Fibroblast of skin of abdomen (primary cell): Measurements from ENCODE around the gene CNOT6.

Experiments
- DNase-seq: peaks from one replicate; pipeline ENCODE4 v3.0.0-alpha.2; 2013

Gene CNOT6

GRCh38 chr5:180602481-180603075, 108.4 kb downstream of the CNOT6 start:
- DNase-seq: no peak

DNA sequence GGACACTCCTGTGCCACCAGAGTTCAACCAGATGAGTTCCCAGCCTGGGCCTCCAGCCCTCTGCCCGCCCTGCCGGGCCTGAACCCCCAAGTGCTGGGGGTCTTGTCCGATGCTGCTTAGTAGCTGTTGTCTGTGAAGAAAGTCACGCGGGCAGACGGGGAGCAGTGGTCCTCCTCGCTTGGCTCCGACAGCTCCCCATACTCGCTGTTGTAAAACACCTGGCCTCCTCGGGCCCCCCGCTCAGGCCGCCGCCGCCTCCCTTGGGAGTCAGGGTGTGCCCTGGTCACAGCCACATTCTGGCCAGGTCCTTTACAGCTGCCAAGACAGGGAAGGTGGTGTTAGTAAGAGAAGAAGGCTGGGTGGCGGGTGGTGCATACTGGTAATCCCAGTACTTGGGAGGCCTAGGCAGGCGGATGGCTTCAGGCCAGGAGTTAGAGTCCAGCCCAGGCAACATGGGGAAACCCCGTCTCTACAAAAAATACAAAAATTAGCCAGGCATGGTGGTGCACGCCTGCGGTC, 109.0 kb downstream of the CNOT6 start:
- DNase-seq: no peak

DNA sequence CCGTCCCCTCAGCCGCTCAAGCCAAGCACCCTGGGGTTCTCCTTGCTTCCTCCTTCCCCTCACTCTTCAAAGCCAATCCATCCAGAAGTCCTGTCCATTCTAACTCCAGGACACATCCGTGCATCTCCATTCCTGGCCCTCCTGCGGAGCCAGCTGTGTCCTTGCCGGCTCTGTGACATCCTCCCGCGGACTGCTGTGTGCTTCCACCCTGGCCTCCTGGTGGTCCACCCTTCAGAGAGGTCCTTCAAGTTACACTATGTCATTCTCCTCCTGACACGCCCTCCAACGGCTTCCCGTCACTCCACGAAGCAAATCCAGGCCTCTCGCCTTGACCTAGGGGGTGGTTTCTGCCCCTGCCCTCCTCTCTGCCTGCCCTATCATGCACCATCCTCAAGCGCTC, 110.1 kb downstream of the CNOT6 start:
- DNase-seq: no peak

DNA sequence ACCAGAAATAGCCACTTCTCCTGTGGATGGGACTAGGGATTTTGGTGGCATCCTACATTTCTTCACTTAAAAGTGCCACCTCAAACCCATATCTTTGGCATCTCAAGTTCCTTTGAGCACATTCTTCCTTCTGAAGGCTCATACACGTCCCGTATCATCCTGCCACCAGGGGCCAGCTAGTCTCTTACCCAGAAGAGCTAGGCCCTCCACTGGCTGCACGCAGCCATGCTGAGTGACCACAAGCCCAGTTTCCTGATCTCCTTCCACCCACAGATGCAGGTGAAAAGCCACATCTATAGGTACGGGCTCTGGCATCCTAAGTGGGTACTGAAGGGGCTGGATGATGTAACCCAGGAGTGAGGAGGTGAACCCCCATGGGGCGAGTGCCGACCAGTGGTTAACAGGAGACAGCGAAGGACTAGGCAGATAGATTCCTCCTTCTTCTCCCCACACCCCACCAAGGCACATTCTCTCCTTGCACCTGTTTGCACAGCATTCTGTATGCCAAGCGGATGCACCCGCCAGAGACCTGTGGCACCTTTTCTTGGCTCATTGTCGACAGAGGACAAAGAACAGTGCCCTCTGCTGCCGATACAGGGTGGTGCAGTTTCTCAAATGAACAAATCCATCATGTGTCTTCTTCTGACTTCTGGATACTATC, 111.5 kb downstream of the CNOT6 start:
- peak; percentile 24 for DNase-seq

DNA sequence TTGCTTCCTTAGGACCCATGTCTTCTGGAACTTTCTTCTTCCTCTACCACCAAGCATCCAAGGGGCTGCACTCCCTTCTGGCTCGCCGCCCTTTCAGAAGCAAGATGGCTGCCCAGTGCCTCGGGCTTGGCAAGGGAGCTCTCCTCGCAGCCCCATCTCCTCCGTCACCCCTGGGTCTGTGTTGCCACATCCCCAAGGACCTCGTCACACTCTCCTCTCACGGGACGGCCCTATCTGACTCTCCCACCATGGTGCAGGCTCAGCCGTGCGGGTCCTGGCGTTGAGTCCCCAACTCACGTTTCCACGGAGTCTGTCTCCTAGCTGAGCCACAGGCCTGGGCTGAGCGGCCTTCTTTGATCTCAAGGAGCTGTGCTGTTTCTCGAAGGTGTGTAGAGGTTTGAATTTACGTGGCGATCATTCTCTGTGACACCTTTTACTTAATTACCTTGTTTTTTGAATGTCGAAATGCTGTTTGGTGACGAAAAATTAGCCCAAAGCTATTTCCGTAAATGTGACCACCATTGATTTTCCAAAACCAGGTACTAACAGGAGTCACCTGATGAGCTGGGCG, 112.1 kb downstream of the CNOT6 start:
- DNase-seq: no peak

DNA sequence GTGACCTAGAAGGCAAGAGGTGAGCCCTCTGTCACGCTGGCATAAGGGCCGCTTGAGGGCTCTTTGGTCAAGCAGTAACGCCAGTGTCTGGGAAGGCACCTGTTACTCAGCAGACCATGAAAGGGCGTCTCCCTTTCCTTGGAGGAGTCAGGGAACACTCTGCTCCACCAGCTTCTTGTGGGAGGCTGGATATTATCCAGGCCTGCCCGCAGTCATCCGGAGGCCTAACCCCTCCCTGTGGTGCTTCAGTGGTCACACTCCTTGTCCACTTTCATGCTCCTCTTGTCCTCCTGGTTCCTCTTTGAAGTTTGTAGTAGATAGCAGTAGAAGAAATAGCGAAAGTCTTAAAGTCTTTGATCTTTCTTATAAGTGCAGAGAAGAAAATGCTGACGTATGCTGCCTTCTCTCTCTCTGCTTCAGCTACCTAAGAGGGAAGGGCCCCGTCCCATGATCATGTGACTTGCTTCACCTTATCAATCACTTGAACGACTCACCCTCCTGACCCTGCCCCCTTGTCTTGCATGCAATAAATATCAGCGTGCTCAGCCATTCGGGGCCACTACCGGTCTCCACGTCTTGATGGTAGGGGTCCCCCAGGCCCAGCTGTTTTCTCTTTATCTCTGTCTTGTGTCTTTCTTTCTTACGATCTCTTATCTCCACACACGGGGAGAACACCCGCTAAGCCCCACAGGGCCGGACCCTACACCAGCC, 113.8 kb downstream of the CNOT6 start:
- no peak for DNase-seq

DNA sequence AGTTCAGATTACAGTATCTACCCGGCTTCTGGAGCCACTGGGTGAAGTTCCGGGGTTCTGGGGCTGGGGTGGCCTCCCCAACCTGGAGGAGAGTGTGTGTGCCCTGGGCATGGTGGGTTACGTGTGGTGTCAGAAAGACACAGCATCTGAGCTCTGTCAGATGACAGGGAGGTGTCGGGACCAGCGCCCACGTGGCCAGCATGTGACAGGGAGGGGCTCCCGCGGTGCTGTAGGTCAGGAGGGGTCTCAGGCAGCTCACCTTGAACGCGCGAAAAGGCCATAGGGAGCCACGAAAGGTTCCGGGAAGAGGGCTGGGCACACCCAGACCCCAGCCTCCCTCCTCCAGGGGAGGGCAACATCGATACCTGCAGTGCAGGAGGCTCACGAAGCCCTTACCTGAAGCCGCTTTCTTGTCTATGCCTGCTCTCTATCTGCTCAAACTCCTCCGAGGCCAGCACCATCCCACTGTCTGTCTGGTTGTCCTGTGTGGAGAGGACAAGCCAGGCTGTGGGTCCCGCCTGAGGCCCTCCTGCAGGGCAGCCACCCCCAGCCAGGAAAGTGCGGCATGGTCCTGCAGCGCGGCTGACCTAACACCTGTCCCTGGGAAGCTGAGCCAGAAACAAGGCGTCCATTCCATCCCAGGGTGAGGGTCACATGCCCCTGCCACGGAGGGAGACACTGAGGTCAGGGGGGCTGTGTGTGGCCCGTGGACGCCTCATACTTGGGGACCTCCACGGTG, 114.6 kb downstream of the CNOT6 start:
- no peak for DNase-seq

- no peak for DNase-seq
Observed at GRCh38 chr5:180609386-180609785, 115.2 kb downstream of the CNOT6 start.

- no peak for DNase-seq
Observed at GRCh38 chr5:180609817-180610550, 115.8 kb downstream of the CNOT6 start.

GRCh38 chr5:180611140-180611850, 117.1 kb downstream of the CNOT6 start:
- DNase-seq: no peak

GRCh38 chr5:180612683-180613082, 118.5 kb downstream of the CNOT6 start:
- no peak for DNase-seq

- no peak for DNase-seq
Observed at GRCh38 chr5:180613188-180613813, 119.1 kb downstream of the CNOT6 start.

DNA sequence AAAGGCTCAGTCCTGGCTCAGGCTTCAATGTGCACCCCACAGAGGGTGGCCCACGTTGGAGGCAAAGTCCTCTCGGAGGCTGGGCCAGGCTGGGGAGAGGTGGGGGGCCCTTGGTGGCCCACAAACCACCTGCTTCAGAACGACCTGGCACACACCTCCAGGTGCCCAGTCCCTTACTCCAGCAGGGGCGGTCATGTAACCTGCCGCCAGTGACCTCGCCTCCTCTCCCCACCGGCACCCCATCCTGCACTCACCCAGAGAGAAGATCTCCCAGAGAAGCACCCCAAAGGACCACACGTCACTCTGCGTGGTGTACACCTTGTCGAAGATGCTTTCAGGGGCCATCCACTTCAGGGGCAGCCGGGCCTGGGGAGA, 119.6 kb downstream of the CNOT6 start:
- no peak for DNase-seq

DNA sequence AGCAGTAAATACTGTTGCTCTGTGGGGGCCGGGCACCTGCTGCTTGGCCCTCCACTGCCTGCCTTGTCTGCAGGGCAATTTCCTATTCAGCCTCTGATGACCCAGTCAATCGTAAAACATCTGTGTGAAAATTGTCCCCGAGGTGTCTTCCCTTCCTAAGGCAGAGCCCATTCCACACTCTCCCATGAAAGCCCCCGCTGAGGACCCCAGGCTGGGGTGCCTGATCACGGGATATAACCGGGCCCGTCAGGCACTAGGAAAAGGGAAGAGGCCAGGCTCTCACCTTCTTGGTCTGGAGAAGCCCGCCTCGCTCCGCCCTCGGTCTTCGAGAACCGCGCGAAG, 124.3 kb downstream of the CNOT6 start:
- no peak for DNase-seq

DNA sequence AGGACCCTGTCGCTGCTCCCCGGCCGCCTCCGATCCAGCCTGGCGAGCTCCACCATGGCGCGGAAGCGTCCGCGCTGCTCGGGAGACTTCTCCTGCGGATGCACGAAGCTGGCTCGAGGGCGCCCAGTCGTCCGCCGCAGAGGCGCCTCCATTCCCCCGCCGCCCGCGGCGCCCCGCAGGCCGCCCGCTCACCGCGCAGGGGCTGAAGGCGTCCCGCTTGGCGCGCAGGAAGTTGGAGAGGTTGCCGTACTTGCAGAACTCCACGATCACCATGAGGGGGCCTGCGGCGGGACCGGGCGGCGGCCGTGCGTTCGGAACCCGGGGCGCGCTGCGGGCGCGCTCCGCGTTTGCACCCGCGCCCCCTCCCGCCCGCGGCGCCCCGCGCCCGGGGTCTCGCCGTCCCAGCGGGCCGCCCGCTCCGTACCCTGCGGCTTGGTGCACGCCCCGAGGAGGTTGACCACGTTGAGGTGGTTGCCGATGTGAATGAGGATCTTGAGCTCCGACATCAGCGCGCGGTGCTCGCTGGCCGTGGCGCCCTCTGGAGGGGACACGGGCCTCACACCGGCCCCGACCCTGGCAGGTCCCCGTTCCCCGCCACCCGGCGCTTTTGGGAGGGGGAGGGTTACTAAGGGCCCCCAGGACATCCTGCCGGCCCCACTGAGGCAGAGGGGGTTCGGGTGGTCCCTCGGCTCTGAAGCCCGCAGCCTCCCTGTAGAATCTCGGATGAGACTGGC, 124.8 kb downstream of the CNOT6 start:
- DNase-seq: peak; percentile 55

DNA sequence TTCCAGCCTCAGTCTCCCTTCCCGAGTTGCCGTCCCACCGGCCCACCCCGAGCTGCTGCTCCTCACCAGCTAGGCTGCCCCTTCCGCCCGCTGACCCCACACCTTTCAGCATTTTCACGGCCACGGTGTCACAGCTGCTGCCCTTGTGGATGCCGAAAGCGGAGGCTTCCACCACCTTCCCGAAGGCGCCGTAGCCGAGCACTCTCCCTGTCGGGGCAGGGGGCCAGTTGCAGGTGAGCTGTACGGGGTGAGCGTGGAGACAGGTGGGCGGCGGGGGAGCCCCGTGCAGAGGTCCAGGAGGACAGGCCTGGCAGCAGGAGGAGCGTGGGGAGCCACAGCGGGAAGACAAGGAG, 125.4 kb downstream of the CNOT6 start:
- DNase-seq: no peak

- no peak for DNase-seq
Observed at GRCh38 chr5:180620014-180620413, 125.8 kb downstream of the CNOT6 start.

DNA sequence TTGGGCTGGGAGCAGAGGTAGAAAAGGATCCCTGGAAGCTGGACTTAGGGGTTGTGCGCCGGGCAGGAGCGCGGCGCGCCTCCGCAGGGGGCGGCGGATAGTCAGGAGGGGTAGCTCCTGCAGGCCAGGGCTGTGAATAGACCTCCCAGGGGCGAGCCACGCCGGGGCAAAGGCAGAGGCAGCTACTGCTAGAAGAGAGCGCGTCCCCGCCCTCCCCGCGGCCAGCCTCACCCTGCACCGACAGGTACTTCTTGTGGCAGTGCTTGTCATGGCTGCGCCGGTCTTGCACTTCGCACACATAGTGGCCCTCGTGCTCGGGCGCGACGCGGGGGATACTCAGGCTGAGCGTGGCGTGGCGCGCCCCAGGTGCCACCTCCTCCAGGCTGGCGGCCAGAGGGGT, 127.1 kb downstream of the CNOT6 start:
- DNase-seq: no peak

GRCh38 chr5:180622910-180623309, 128.7 kb downstream of the CNOT6 start:
- no peak for DNase-seq

DNA sequence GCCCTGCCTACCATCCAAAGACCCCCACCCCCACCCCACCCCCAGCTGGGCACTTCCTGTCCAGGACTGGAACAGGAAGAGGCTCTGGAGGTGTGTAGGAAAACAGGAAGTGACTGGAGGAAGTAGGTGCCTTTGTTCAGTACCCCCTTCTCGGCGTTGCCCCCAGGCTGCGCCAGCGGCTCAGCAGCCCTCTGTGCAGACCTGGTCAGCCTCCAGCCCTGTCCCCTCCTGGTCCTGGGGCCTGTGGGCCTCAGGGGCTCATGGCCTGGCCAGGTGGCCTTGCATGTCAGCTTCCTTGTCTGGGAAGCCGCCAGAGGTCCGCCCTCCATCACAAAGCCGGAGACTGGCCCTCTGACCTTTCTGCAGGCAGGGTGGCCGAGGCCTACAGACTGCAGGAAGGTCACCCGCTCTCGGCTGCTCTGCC, 129.2 kb downstream of the CNOT6 start:
- no peak for DNase-seq
